Panc1 (cell line): ENCODE results near the gene OBI1. TPM values are rescaled to one million over a fixed set of nuclear protein-coding genes. Genes with fewer than 3 reads are reported as not detected.

Source experiments
- ATAC-seq: fragments of 200-7000 bp; cut with Tn5 transposase; 2 replicates; pipeline ENCODE4 v1.9.1; 2020; ENCODE audit warnings: mild to moderate bottlenecking, moderate library complexity
- BruUV-seq: library from RNA; stranded (reverse); fragments of 400-500 nt; replicated peaks from 2 replicates; lab custom pipeline; 2021; lab: Mats Ljungman, UMichigan
- CTCF ChIA-PET: fragments of 300-600 bp; sonication (Branson Sonifier 250); formaldehyde crosslinking; loops from one replicate; lab custom pipeline; 2022; ENCODE audit warnings: antibody characterized with exemption; lab: Charles Lee
- POLR2A ChIA-PET: fragments of 300-600 bp; sonication (Branson Sonifier 250); formaldehyde crosslinking; loops from one replicate; lab custom pipeline; 2022; ENCODE audit warnings: antibody characterized with exemption; lab: Charles Lee
- DNase-seq: peaks from one replicate; pipeline ENCODE4 v3.0.0-alpha.2; 2010; ENCODE audit warnings: low read depth, low spot score
- H3K27ac ChIP-seq: 2 replicates; pipeline ENCODE4 v1.5.1; 2011; ENCODE audit warnings: mild to moderate bottlenecking, low read length, inconsistent platforms
- H3K27me3 ChIP-seq: fragments of 200-500 bp; sonication (Bioruptor generic); 2 replicates; pipeline ENCODE4 v1.6.0; 2014; ENCODE audit warnings: low read length, inconsistent platforms; ENCODE audit not compliant: control insufficient read depth, insufficient read depth
- H3K36me3 ChIP-seq: fragments of 200-500 bp; sonication (Bioruptor generic); 2 replicates; pipeline ENCODE4 v1.5.1; 2014; ENCODE audit warnings: inconsistent platforms, mild to moderate bottlenecking, low read length, moderate library complexity; ENCODE audit not compliant: control insufficient read depth, insufficient read depth
- H3K4me1 ChIP-seq: 2 replicates; pipeline ENCODE4 v1.5.1; 2011; ENCODE audit warnings: inconsistent platforms, mild to moderate bottlenecking, low read length, moderate library complexity; ENCODE audit not compliant: control insufficient read depth, insufficient read depth
- H3K4me3 ChIP-seq, 2 experiments: 2 replicates each; pipeline ENCODE4 v1.5.1; 2011 to 2012; ENCODE audit warnings: low read depth in 2 of 2, low read length in 2 of 2, mild to moderate bottlenecking in 2 of 2, inconsistent platforms in 1 of 2, moderate library complexity in 1 of 2
- H3K9me3 ChIP-seq: fragments of 200-500 bp; sonication (Bioruptor generic); 2 replicates; pipeline ENCODE4 v1.5.1; 2014; ENCODE audit warnings: low read depth, mild to moderate bottlenecking, inconsistent platforms, low read length, moderate library complexity; ENCODE audit not compliant: control insufficient read depth, insufficient read depth
- POLR2AphosphoS5 ChIP-seq: IDR thresholded peaks from 2 replicates; pipeline ENCODE4 v1.6.1; 2012; ENCODE audit warnings: mild to moderate bottlenecking, low read depth, low read length, moderate library complexity
- SIN3A ChIP-seq: IDR thresholded peaks from 2 replicates; pipeline ENCODE4 v1.6.1; 2012; ENCODE audit warnings: low read depth, mild to moderate bottlenecking, low read length, moderate library complexity, borderline replicate concordance; ENCODE audit not compliant: insufficient read depth
- TCF7L2 ChIP-seq: IDR thresholded peaks from 2 replicates; pipeline ENCODE4 v1.6.1; 2011; ENCODE audit warnings: mild to moderate bottlenecking, low read depth, low read length, inconsistent platforms
- in situ Hi-C: cut with HindIII; loops from 2 replicates; pipeline ENCODE4 v1.10.0; 2016; ENCODE audit warnings: low sequenced_read_pairs, low pct_unique_long_range_greater_than_20kb
- intact Hi-C: fragments of 100-400 bp; cut with micrococcal nuclease; formaldehyde crosslinking; loops from one replicate; pipeline ENCODE4 v1.10.0; 2022; ENCODE audit not compliant: unreplicated experiment
- total RNA-seq: library from RNA; stranded (reverse); gene quantifications from one replicate; pipeline ENCODE4 v1.2.1, GENCODE V29; 2021; ENCODE audit not compliant: unreplicated experiment
- TF ChIP-seq, protein P1 (sequence below): fragments of 450-650 bp; IDR thresholded peaks from 2 replicates; pipeline ENCODE4 v1.5.1; 2017; ENCODE audit warnings: mild to moderate bottlenecking
- TF ChIP-seq, protein P2 (sequence below), 2 experiments: IDR thresholded peaks; 2 replicates each; pipeline ENCODE4 v1.6.1; 2011 to 2012; ENCODE audit warnings: low read depth in 2 of 2, control low read depth in 1 of 2, low read length in 1 of 2, mild to moderate bottlenecking in 1 of 2, moderate library complexity in 1 of 2; ENCODE audit not compliant: insufficient read depth in 1 of 2

Gene OBI1
- total RNA-seq, 1 experiment from 2014 or later: 9.1 TPM

GRCh38 chr13:78572459-78572858 lies 86.5 kb downstream of the OBI1 start:
- BruUV-seq: no TSS peak
- ChIA-PET CTCF (no interaction called here), POLR2A (no interaction called here)
- no peaks in the 10 kb centered on the region for H3K36me3 ChIP-seq
- TF ChIP-seq, protein P1, sequence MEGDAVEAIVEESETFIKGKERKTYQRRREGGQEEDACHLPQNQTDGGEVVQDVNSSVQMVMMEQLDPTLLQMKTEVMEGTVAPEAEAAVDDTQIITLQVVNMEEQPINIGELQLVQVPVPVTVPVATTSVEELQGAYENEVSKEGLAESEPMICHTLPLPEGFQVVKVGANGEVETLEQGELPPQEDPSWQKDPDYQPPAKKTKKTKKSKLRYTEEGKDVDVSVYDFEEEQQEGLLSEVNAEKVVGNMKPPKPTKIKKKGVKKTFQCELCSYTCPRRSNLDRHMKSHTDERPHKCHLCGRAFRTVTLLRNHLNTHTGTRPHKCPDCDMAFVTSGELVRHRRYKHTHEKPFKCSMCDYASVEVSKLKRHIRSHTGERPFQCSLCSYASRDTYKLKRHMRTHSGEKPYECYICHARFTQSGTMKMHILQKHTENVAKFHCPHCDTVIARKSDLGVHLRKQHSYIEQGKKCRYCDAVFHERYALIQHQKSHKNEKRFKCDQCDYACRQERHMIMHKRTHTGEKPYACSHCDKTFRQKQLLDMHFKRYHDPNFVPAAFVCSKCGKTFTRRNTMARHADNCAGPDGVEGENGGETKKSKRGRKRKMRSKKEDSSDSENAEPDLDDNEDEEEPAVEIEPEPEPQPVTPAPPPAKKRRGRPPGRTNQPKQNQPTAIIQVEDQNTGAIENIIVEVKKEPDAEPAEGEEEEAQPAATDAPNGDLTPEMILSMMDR: no peak
- TF ChIP-seq TCF7L2 (no peak), SIN3A (no peak), POLR2AphosphoS5 (no peak)
- TF ChIP-seq, protein P2, sequence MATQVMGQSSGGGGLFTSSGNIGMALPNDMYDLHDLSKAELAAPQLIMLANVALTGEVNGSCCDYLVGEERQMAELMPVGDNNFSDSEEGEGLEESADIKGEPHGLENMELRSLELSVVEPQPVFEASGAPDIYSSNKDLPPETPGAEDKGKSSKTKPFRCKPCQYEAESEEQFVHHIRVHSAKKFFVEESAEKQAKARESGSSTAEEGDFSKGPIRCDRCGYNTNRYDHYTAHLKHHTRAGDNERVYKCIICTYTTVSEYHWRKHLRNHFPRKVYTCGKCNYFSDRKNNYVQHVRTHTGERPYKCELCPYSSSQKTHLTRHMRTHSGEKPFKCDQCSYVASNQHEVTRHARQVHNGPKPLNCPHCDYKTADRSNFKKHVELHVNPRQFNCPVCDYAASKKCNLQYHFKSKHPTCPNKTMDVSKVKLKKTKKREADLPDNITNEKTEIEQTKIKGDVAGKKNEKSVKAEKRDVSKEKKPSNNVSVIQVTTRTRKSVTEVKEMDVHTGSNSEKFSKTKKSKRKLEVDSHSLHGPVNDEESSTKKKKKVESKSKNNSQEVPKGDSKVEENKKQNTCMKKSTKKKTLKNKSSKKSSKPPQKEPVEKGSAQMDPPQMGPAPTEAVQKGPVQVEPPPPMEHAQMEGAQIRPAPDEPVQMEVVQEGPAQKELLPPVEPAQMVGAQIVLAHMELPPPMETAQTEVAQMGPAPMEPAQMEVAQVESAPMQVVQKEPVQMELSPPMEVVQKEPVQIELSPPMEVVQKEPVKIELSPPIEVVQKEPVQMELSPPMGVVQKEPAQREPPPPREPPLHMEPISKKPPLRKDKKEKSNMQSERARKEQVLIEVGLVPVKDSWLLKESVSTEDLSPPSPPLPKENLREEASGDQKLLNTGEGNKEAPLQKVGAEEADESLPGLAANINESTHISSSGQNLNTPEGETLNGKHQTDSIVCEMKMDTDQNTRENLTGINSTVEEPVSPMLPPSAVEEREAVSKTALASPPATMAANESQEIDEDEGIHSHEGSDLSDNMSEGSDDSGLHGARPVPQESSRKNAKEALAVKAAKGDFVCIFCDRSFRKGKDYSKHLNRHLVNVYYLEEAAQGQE (IDR thresholded peaks at IDR 0.05; ENCODE audit: insufficient read depth in 1 of 2, low read depth in 2 of 2, low read length in 1 of 2): no peak
- intact Hi-C loops: no loop called here
- in situ Hi-C loops: no loop called here
- H3K9me3 ChIP-seq: no peaks in the 10 kb centered on the region
- H3K27ac ChIP-seq: no peak overlapping the region
- no peak overlapping the region for H3K4me3 ChIP-seq
- no peaks in the 10 kb centered on the region for H3K27me3 ChIP-seq
- H3K4me1 ChIP-seq: no peaks in the 10 kb centered on the region
- ATAC-seq (no peak), DNase-seq (no peak)

- Histone ChIP-seq H3K27me3 (no peaks in the 10 kb centered on the region), H3K4me1 (no peaks in the 10 kb centered on the region), H3K4me3 (no peak overlapping the region), H3K9me3 (no peaks in the 10 kb centered on the region), H3K27ac (no peak overlapping the region), H3K36me3 (no peaks in the 10 kb centered on the region)
- DNase-seq (no peak), ATAC-seq (no peak)
- TF ChIP-seq, protein P1: no peak
- no peak for TF ChIP-seq POLR2AphosphoS5
- CTCF ChIA-PET: no interaction called here
- in situ Hi-C loops: no loop called here
- no TSS peak for BruUV-seq
- intact Hi-C loops: no loop called here
- POLR2A ChIA-PET: no interaction called here
Measured at GRCh38 chr13:78569029-78569428, 89.9 kb downstream of the OBI1 start.

DNA sequence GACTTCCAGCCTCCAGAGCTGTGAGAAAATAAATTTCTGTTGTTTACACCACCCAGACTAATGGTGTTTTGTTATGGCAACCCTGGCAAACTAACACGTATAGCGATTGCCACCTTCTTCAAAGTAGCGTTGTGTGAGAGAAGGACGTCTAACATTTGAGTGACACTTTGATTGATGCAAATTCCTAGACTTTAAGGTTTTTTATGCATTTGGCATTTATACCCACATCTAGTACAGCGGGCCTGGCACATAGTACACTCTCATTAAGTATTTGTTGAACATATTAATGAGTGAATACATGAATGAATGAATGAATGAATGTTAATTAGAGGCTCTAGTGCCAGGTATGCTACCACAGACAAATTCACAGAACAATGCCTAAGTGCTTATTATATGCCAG lies 92.3 kb downstream of the OBI1 start:
- ChIA-PET POLR2A (no interaction called here), CTCF (no interaction called here)
- in situ Hi-C loops: no loop called here
- BruUV-seq: no TSS peak
- H3K9me3 ChIP-seq: no peaks in the 10 kb centered on the region
- DNase-seq (no peak), ATAC-seq (no peak)
- H3K27me3 ChIP-seq: no peaks in the 10 kb centered on the region
- no peaks in the 10 kb centered on the region for H3K4me1 ChIP-seq
- no peak overlapping the region for H3K27ac ChIP-seq
- TF ChIP-seq, protein P2 (IDR thresholded peaks at IDR 0.05; ENCODE audit: insufficient read depth in 1 of 2, low read depth in 2 of 2, low read length in 1 of 2): no peak
- TF ChIP-seq SIN3A (no peak), POLR2AphosphoS5 (no peak), TCF7L2 (no peak)
- TF ChIP-seq, protein P1: no peak
- intact Hi-C loops: no loop called here
- no peak overlapping the region for H3K4me3 ChIP-seq
- no peaks in the 10 kb centered on the region for H3K36me3 ChIP-seq
